Liver (tissue), 3 donors: Measurements from ENCODE around the gene GOLGA1.

ENCODE experiments used
- EGR1 ChIP-seq, 2 donors: IDR thresholded peaks; 2 replicates each; pipeline ENCODE4 v1.6.1; 2016 to 2018; ENCODE audit warnings: antibody characterized with exemption in 2 of 2, low read depth in 2 of 2
- GABPA ChIP-seq, 2 donors: IDR thresholded peaks in 1 of 2; conservative IDR thresholded peaks in 1 of 2; 2 replicates each; pipeline ENCODE4 v1.6.1; 2016; ENCODE audit warnings: antibody characterized with exemption in 2 of 2, mild to moderate bottlenecking in 1 of 2, moderate library complexity in 1 of 2
- JUND ChIP-seq, 2 donors: IDR thresholded peaks; 2 replicates each; pipeline ENCODE4 v1.6.1; 2016; ENCODE audit warnings: antibody characterized with exemption in 2 of 2
- RAD21 ChIP-seq, 2 donors: IDR thresholded peaks; 2 replicates each; pipeline ENCODE4 v1.6.1; 2016; ENCODE audit warnings: antibody characterized with exemption in 2 of 2, mild to moderate bottlenecking in 2 of 2
- TAF1 ChIP-seq: conservative IDR thresholded peaks from 2 replicates; pipeline ENCODE4 v1.6.1; 2016; ENCODE audit warnings: antibody characterized with exemption, mild to moderate bottlenecking
- TF ChIP-seq, protein P1 (sequence below): IDR thresholded peaks from 2 replicates; pipeline ENCODE4 v1.6.1; 2016; ENCODE audit warnings: antibody characterized with exemption
- TF ChIP-seq, protein P2 (sequence below): fragments of 150-350 bp; IDR thresholded peaks from 2 replicates; pipeline ENCODE4 v1.5.1; 2017; ENCODE audit warnings: improper control_type of control experiment, low read depth, low read length; ENCODE audit not compliant: missing input control
- TF ChIP-seq, protein P3 (sequence below): IDR thresholded peaks from 2 replicates; pipeline ENCODE4 v1.6.1; 2016; ENCODE audit warnings: antibody characterized with exemption, mild to moderate bottlenecking
- donor health status: healthy.
- donor health status: healthy.

DNA sequence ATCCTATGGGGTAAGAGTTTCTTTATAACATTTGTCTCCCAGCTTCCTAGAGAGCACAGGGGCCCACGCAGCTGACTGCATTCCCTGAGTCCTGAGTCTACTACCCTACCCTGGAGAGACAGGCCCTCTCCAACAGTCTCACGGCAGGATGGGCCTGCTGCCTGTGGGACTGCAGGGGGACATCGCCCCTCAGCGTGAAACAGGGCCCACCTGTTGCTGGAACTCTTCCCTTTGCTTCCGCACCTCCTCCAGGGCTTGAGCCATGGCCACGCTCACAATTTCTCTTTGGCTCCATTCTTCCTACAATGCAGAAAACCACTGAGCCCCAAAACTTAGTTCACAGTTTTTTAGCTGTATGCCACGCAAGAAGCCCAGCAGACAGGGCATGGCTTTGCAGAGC, 50.7 kb downstream of the GOLGA1 start:
- TF ChIP-seq, protein P1, sequence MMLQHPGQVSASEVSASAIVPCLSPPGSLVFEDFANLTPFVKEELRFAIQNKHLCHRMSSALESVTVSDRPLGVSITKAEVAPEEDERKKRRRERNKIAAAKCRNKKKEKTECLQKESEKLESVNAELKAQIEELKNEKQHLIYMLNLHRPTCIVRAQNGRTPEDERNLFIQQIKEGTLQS: no peak
- TF ChIP-seq, protein P2, sequence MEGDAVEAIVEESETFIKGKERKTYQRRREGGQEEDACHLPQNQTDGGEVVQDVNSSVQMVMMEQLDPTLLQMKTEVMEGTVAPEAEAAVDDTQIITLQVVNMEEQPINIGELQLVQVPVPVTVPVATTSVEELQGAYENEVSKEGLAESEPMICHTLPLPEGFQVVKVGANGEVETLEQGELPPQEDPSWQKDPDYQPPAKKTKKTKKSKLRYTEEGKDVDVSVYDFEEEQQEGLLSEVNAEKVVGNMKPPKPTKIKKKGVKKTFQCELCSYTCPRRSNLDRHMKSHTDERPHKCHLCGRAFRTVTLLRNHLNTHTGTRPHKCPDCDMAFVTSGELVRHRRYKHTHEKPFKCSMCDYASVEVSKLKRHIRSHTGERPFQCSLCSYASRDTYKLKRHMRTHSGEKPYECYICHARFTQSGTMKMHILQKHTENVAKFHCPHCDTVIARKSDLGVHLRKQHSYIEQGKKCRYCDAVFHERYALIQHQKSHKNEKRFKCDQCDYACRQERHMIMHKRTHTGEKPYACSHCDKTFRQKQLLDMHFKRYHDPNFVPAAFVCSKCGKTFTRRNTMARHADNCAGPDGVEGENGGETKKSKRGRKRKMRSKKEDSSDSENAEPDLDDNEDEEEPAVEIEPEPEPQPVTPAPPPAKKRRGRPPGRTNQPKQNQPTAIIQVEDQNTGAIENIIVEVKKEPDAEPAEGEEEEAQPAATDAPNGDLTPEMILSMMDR: no peak
- TF ChIP-seq, protein P3, sequence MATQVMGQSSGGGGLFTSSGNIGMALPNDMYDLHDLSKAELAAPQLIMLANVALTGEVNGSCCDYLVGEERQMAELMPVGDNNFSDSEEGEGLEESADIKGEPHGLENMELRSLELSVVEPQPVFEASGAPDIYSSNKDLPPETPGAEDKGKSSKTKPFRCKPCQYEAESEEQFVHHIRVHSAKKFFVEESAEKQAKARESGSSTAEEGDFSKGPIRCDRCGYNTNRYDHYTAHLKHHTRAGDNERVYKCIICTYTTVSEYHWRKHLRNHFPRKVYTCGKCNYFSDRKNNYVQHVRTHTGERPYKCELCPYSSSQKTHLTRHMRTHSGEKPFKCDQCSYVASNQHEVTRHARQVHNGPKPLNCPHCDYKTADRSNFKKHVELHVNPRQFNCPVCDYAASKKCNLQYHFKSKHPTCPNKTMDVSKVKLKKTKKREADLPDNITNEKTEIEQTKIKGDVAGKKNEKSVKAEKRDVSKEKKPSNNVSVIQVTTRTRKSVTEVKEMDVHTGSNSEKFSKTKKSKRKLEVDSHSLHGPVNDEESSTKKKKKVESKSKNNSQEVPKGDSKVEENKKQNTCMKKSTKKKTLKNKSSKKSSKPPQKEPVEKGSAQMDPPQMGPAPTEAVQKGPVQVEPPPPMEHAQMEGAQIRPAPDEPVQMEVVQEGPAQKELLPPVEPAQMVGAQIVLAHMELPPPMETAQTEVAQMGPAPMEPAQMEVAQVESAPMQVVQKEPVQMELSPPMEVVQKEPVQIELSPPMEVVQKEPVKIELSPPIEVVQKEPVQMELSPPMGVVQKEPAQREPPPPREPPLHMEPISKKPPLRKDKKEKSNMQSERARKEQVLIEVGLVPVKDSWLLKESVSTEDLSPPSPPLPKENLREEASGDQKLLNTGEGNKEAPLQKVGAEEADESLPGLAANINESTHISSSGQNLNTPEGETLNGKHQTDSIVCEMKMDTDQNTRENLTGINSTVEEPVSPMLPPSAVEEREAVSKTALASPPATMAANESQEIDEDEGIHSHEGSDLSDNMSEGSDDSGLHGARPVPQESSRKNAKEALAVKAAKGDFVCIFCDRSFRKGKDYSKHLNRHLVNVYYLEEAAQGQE: no peak
- TF ChIP-seq RAD21 (IDR thresholded peaks at IDR 0.05) (no peak), JUND (IDR thresholded peaks at IDR 0.05) (no peak), EGR1 (IDR thresholded peaks at IDR 0.05; ENCODE audit: low read depth in 2 of 2) (no peak), GABPA (IDR thresholded peaks at IDR 0.05 in 1 of 2, conservative IDR thresholded peaks at IDR 0.05 in 1 of 2) (no peak), TAF1 (no peak)
